ENCODE results near the gene TIGD6. TPM values are rescaled to one million over a fixed set of nuclear protein-coding genes. Genes with fewer than 3 reads are reported as not detected.

TIGD6 gene
- total and polyA plus RNA-seq, 2 of the 4 experiments (the other 2 are of a cell fraction): 5.8 to 6.6 TPM

GRCh38 chr5:149979896-149980295 lies 20.6 kb downstream of the TIGD6 start:
- H2BK120ac ChIP-seq (ENCODE audit: low read depth, low read length): no peak overlapping the region
- H2AFZ ChIP-seq (replicated peaks; ENCODE audit: low read length, poor library complexity): no peak overlapping the region
- no peak overlapping the region for H3K4ac ChIP-seq (ENCODE audit: low read depth, low read length)
- no peaks in the 10 kb centered on the region; a peak in 1 of 4 replicates for H3K79me1 ChIP-seq (ENCODE audit: low read depth in 1 of 2, low read length in 2 of 2)
- no peak overlapping the region for H2BK15ac ChIP-seq (ENCODE audit: low read depth, low read length)
- 0 out of 2 replicates have a peak, but pooled peaks cover 3% of the 10 kb centered on the region for H3K9me1 ChIP-seq (ENCODE audit: insufficient read depth, low read length)
- H3K9me3 ChIP-seq (ENCODE audit: control insufficient read depth, insufficient read depth, low read length): no peaks in the 10 kb centered on the region
- no peaks in the 10 kb centered on the region; the same call in 1 of the 2 replicates for H4K20me1 ChIP-seq (ENCODE audit: insufficient read depth, low read length)
- H3K36me3 ChIP-seq (ENCODE audit: control insufficient read depth, insufficient read depth, low read length): peaks cover 6% of the 10 kb centered on the region
- no TSS peak for BruUV-seq (replicated peaks)
- WGBS, 2 experiments (ENCODE audit: extremely low coverage in 2 of 2, insufficient read length in 1 of 2): no CpG with 5 or more reads among the region's 1 CpG
- no peak overlapping the region for H2BK5ac ChIP-seq (ENCODE audit: low read depth, low read length, poor library complexity, severe bottlenecking)
- no peak overlapping the region for H3K4me2 ChIP-seq (ENCODE audit: low read depth, low read length)
- no peak for DNase-seq
- H3K14ac ChIP-seq (replicated peaks; ENCODE audit: low read depth, low read length): no peak overlapping the region
- H3K9ac ChIP-seq (ENCODE audit: low read depth, low read length): no peak overlapping the region
- in situ Hi-C loops (cut with MboI; ENCODE audit: low sequenced_read_pairs): no loop called here
- no peak overlapping the region for H2BK20ac ChIP-seq (ENCODE audit: low read depth, low read length)
- H4K8ac ChIP-seq (ENCODE audit: low read depth in 2 of 2, low read length in 2 of 2): no peak overlapping the region
- H3K23ac ChIP-seq (ENCODE audit: low read depth, low read length): no peak overlapping the region
- no peak overlapping the region for H3K4me3 ChIP-seq (ENCODE audit: insufficient read depth, low read depth, low read length)
- no peaks in the 10 kb centered on the region for H3K27me3 ChIP-seq (ENCODE audit: control insufficient read depth, insufficient read depth, low read length)
- H4K91ac ChIP-seq (ENCODE audit: insufficient read depth, low read depth, low read length): no peak overlapping the region
- no peak overlapping the region for H3K27ac ChIP-seq (ENCODE audit: insufficient read depth, low read length)
- H2AK5ac ChIP-seq (ENCODE audit: low read depth, low read length): no peak overlapping the region
- no peak for ATAC-seq (ENCODE audit: low read depth)
- dilution Hi-C loops (cut with HindIII; ENCODE audit: low sequenced_read_pairs, unreplicated experiment): no loop called here
- H3K18ac ChIP-seq (ENCODE audit: low read depth, low read length): no peak overlapping the region
- intact Hi-C loops (cut with micrococcal nuclease): loop anchor here (10.0 kb wide), 1 partner anchor 315 kb away; no protein-coding TSS in a partner anchor
- CTCF ChIA-PET: no interaction called here
- no peaks in the 10 kb centered on the region for H3K4me1 ChIP-seq (ENCODE audit: control insufficient read depth, insufficient read depth, low read length)
- H3K56ac ChIP-seq (ENCODE audit: extremely low read depth, insufficient read depth, low read length): no peak overlapping the region
- H2AK9ac ChIP-seq (replicated peaks; ENCODE audit: low read depth, low read length, poor library complexity): no peak overlapping the region
- TF ChIP-seq RAD21 (IDR thresholded peaks at IDR 0.05; ENCODE audit: low read length) (no peak), MAFK (IDR thresholded peaks at IDR 0.05; ENCODE audit: low read depth, low read length) (no peak), MXI1 (IDR thresholded peaks at IDR 0.05; ENCODE audit: borderline replicate concordance, low read depth, low read length) (no peak), POLR2A (IDR thresholded peaks at IDR 0.05; ENCODE audit: low read depth, low read length) (no peak), ELK1 (IDR thresholded peaks at IDR 0.05; ENCODE audit: borderline replicate concordance, low read depth, low read length) (no peak), SMC3 (IDR thresholded peaks at IDR 0.05; ENCODE audit: low read depth, low read length) (no peak), FOS (IDR thresholded peaks at IDR 0.05; ENCODE audit: low read depth, low read length) (no peak), NFE2L2 (IDR thresholded peaks at IDR 0.05; ENCODE audit: low read depth, low read length) (no peak), MAZ (IDR thresholded peaks at IDR 0.05; ENCODE audit: borderline replicate concordance, low read depth, low read length) (no peak), USF2 (IDR thresholded peaks at IDR 0.05; ENCODE audit: low read depth, low read length) (no peak), CHD1 (IDR thresholded peaks at IDR 0.05; ENCODE audit: low read depth, low read length) (no peak), RFX5 (IDR thresholded peaks at IDR 0.05; ENCODE audit: low read depth, low read length) (no peak)
- POLR2A ChIA-PET (ENCODE audit: unreplicated experiment): no interaction called here
- no peak overlapping the region for H4K5ac ChIP-seq (ENCODE audit: low read depth, low read length)
